Bronchial epithelial cell (primary cell): ENCODE data around the gene CCNL1. TPM values are rescaled to one million over a fixed set of nuclear protein-coding genes. Genes with fewer than 3 reads are reported as not detected.
A peak's percentile ranks its signal among the peaks of the same experiment; 100 is the strongest.

ENCODE experiments used
- DNase-seq: peaks from one replicate; pipeline ENCODE4 v3.0.0-alpha.2; 2010; ENCODE audit warnings: low read depth
- FAIRE-seq: peaks from 2 replicates; lab custom pipeline; 2011; peaks lifted over from hg19 to GRCh38; lab: Jason Lieb, UNC
- H3K27me3 ChIP-seq: 2 replicates; pipeline ENCODE4 v1.5.1; 2011; ENCODE audit warnings: low read length; ENCODE audit not compliant: control insufficient read depth, insufficient read depth
- H3K36me3 ChIP-seq: 2 replicates; pipeline ENCODE4 v1.5.1; 2011; ENCODE audit warnings: low read length; ENCODE audit not compliant: control insufficient read depth, insufficient read depth
- H3K4me3 ChIP-seq: 2 replicates; pipeline ENCODE4 v1.5.1; 2011; ENCODE audit warnings: mild to moderate bottlenecking, low read depth, low read length, control low read depth
- total RNA-seq: library from RNA; depleted of rRNA; stranded (reverse); fragments of >200 nt; gene quantifications from 2 replicates; pipeline ENCODE4 v1.2.1, GENCODE V29; 2014
- TF ChIP-seq, protein P1 (sequence below): IDR thresholded peaks from 2 replicates; pipeline ENCODE4 v1.5.1; 2011; ENCODE audit warnings: mild to moderate bottlenecking, moderate library complexity, low read length, control low read depth, inconsistent platforms; ENCODE audit not compliant: insufficient read depth, severe bottlenecking

The CCNL1 gene
- total RNA-seq, 1 donor from 2014 or later = 107 TPM

DNA sequence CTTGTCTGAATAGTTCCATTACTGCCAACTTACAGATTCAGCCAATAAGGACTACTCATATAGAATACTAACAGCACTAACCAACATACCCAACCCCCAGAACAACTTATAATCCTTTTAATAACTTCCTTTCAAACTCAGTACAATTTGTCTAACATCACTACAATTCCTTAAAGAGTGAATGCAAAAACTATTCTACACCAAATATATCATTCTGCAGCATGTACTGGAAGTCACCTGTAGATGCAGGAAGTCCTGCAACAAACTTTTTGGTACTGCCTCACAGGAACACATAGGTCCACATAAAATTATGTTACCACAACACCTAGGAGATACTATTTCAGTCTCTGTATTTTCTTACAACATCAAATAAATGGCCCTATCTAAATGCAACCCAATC lies 2.1 kb downstream of the CCNL1 start:
- H3K27me3 ChIP-seq = no peaks in the 10 kb centered on the region
- peaks cover 9% of the 10 kb centered on the region for H3K36me3 ChIP-seq
- no peak for FAIRE-seq
- TF ChIP-seq, protein P1, sequence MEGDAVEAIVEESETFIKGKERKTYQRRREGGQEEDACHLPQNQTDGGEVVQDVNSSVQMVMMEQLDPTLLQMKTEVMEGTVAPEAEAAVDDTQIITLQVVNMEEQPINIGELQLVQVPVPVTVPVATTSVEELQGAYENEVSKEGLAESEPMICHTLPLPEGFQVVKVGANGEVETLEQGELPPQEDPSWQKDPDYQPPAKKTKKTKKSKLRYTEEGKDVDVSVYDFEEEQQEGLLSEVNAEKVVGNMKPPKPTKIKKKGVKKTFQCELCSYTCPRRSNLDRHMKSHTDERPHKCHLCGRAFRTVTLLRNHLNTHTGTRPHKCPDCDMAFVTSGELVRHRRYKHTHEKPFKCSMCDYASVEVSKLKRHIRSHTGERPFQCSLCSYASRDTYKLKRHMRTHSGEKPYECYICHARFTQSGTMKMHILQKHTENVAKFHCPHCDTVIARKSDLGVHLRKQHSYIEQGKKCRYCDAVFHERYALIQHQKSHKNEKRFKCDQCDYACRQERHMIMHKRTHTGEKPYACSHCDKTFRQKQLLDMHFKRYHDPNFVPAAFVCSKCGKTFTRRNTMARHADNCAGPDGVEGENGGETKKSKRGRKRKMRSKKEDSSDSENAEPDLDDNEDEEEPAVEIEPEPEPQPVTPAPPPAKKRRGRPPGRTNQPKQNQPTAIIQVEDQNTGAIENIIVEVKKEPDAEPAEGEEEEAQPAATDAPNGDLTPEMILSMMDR = no peak
- DNase-seq = no peak
- H3K4me3 ChIP-seq = peak overlapping the region; percentile 98

DNA sequence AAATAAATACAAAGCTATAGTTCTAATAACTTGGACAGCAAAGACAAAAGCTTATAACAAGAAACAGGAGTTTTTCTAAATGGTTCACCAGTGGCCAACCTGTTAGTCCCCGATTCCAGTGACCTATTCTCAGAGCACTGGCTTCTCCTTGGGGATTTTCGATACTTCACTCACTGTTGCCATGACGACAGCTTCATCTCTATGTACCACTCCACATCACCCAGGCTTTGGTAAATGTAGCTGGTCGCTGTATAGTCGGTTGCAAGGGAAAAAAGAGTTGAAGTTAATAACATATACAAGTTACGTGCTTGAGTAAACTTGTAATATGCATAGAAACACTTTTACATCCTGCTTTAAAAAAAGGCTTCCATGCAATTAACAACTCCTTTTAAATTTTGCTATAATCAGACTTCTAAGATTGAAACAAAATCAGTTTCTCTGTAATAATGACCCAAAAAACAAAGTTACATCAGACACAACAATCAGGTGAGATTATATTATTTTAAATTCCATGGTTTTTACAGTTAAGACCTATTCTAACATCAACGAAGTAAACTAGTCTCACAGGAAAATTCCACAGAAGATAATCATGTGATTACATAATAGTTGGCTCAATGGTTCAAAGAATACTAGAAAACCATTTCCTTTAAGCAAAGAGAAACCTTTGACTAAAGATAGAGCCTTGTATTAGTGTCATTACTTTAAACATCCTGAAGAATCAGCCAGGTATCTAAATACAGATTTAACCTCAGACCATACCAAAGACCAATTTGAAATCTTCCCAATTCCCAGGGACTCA lies 2.9 kb downstream of the CCNL1 start:
- FAIRE-seq (no peak), DNase-seq (peak; percentile 37)
- peaks cover 10% of the 10 kb centered on the region for H3K36me3 ChIP-seq
- peak overlapping the region; percentile 98 for H3K4me3 ChIP-seq
- H3K27me3 ChIP-seq = no peaks in the 10 kb centered on the region
- TF ChIP-seq, protein P1 = no peak

DNA sequence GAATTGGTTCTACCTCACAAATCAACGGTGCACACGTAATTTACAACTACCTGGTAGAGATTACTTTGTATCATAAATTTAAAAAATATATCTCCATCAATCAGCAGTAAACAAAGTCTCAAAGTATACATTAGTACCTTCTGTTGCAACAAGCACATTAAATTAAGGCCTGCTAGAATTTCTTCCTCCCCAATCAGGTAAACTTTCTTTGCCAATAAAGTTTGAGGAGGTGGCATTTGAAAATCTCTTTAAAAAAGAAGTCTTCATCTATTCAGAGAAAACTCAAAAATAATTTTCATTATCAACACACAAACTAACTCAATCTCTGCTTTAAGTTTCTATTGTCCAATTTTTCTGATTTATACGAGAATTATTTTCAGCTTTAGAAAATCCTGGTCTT lies 4.4 kb downstream of the CCNL1 start:
- no peak for FAIRE-seq
- no peaks in the 10 kb centered on the region for H3K27me3 ChIP-seq
- no peak overlapping the region for H3K4me3 ChIP-seq
- TF ChIP-seq, protein P1 = no peak
- H3K36me3 ChIP-seq = peaks cover 13% of the 10 kb centered on the region
- no peak for DNase-seq

DNA sequence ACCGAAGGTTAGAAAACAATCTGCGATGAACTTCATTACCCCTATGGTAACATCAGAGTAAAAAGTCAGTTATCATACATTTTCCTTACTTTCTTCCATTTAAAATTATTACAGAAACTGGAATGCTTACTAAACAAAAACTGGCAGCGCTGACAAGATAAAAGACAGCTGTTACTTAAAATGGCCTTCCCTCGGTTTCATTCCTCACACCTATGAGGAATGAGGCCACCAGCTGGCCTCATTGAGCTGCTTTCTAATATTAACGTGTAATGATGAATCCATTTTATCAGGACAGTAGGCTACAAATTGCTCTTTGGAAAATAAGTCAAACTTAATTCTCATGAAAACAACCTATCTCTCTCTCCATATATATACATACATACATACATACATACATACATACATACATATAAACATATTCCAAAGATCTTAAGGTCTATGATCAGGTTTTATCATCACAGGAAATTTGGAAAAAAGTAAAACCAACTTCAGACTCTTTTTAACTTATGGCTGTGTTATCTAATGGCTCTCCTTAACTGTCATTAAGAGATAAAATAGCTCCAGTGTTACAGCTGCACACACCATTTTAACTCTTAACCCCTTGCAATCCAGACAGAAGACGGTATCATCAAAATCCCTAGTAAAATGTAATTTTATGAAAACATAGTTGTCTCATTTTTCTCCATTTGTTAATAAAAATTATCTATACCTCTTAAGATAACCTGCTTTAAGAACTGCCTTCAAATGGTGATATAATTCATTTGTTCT lies 5.2 kb downstream of the CCNL1 start:
- FAIRE-seq (no peak), DNase-seq (no peak)
- TF ChIP-seq, protein P1 = no peak
- H3K36me3 ChIP-seq = peaks cover 17% of the 10 kb centered on the region
- no peak overlapping the region for H3K4me3 ChIP-seq
- no peaks in the 10 kb centered on the region for H3K27me3 ChIP-seq

DNA sequence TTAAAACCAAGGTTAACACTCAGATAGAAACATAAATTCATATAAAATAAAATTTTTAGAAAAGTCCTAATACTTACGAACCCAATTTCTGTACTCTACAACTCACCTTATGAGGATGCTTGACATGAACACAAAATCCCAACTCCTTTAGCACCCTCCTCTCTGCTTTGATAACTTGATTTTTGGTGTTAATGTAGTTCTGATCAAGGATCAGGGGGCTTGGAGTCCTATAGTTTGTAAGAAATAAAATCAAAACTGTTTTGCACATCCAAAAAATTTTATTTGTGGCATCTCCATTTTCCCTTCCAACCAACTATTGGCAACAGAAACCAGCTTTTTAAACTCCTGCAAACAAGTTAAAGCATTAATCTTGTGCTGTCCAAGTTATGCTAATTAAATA lies 7.0 kb downstream of the CCNL1 start:
- no peak for FAIRE-seq
- DNase-seq = no peak
- H3K4me3 ChIP-seq = no peak overlapping the region
- peaks cover 22% of the 10 kb centered on the region for H3K36me3 ChIP-seq
- H3K27me3 ChIP-seq = no peaks in the 10 kb centered on the region
- TF ChIP-seq, protein P1 = no peak
